Measurements from ENCODE around the gene RNF115. TPM values are rescaled to one million over a fixed set of nuclear protein-coding genes. Genes with fewer than 3 reads are reported as not detected.

RNF115 gene
- total and polyA plus RNA-seq, 2 of the 4 experiments (the other 2 are of a cell fraction) = 13.5 to 22.9 TPM

DNA sequence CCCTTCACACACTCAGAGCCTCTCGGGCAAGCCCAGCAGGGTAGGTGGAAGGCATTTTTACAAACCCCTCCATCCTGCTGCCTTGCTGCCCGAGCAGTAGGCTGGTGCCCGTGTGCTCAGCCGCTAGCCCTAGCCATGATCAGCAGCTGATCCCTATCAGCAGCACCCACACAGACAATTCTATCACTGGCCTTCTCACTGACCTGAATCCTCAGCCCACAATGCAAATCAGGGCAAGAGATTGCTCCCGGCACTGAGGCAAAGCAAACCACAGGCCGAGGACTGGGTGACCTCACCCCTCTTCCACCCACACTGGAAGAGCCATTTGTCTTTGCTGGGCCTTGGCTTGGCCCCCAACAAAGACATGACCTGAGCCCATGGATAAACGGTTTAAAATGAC is 115.8 kb downstream of the RNF115 start:
- in situ Hi-C loops (cut with MboI; ENCODE audit: low sequenced_read_pairs) (no loop called here), intact Hi-C loops (cut with micrococcal nuclease) (no loop called here), dilution Hi-C loops (cut with HindIII; ENCODE audit: low sequenced_read_pairs, unreplicated experiment) (no loop called here)
- no TSS peak for BruUV-seq (replicated peaks)
- Histone ChIP-seq H2BK120ac (ENCODE audit: low read depth, low read length) (peak overlapping the region; percentile 70), H3K9me3 (ENCODE audit: control insufficient read depth, insufficient read depth, low read length) (no peaks in the 10 kb centered on the region), H3K9me1 (ENCODE audit: insufficient read depth, low read length) (peaks cover 15% of the 10 kb centered on the region), H3K9ac (ENCODE audit: low read depth, low read length) (no peak overlapping the region), H4K20me1 (ENCODE audit: insufficient read depth, low read length) (no peaks in the 10 kb centered on the region), H2BK20ac (ENCODE audit: low read depth, low read length) (peak overlapping the region; percentile 13; the same call in 1 of the 2 replicates), H4K5ac (ENCODE audit: low read depth, low read length) (peak overlapping the region; percentile 1; the same call in 1 of the 2 replicates), H3K56ac (ENCODE audit: extremely low read depth, insufficient read depth, low read length) (no peak overlapping the region), H4K91ac (ENCODE audit: insufficient read depth, low read depth, low read length) (peak overlapping the region; percentile 2), H3K27me3 (ENCODE audit: control insufficient read depth, insufficient read depth, low read length) (no peaks in the 10 kb centered on the region), H2BK5ac (ENCODE audit: low read depth, low read length, poor library complexity, severe bottlenecking) (no peak overlapping the region), H3K14ac (replicated peaks; ENCODE audit: low read depth, low read length) (peak overlapping the region; percentile 38), H3K27ac (ENCODE audit: insufficient read depth, low read length) (no peak overlapping the region), H3K36me3 (ENCODE audit: control insufficient read depth, insufficient read depth, low read length) (no peaks in the 10 kb centered on the region), H2BK15ac (ENCODE audit: low read depth, low read length) (peak overlapping the region; percentile 18; the same call in 1 of the 3 replicates), H3K4me3 (ENCODE audit: insufficient read depth, low read depth, low read length) (no peak overlapping the region), H4K8ac (ENCODE audit: low read depth in 2 of 2, low read length in 2 of 2) (peak overlapping the region in 1 of 2 experiments; percentile 65; a peak in 2 of 4 replicates), H3K79me1 (ENCODE audit: low read depth in 1 of 2, low read length in 2 of 2) (no peaks in the 10 kb centered on the region), H2AFZ (replicated peaks; ENCODE audit: low read length, poor library complexity) (peak overlapping the region; percentile 81), H2AK9ac (replicated peaks; ENCODE audit: low read depth, low read length, poor library complexity) (peak overlapping the region; percentile 77), H2AK5ac (ENCODE audit: low read depth, low read length) (peak overlapping the region; percentile 65), H3K23ac (ENCODE audit: low read depth, low read length) (peak overlapping the region; percentile 86), H3K4me1 (ENCODE audit: control insufficient read depth, insufficient read depth, low read length) (peaks cover 17% of the 10 kb centered on the region), H3K4me2 (ENCODE audit: low read depth, low read length) (no peak overlapping the region), H3K18ac (ENCODE audit: low read depth, low read length) (peak overlapping the region; percentile 26; the same call in 1 of the 2 replicates), H3K4ac (ENCODE audit: low read depth, low read length) (peak overlapping the region; percentile 60)
- TF ChIP-seq CEBPB (IDR thresholded peaks at IDR 0.05; ENCODE audit: low read depth, low read length) (no peak), MAFK (IDR thresholded peaks at IDR 0.05; ENCODE audit: low read depth, low read length) (no peak), RCOR1 (IDR thresholded peaks at IDR 0.05; ENCODE audit: insufficient replicate concordance, low read length) (no peak), RFX5 (IDR thresholded peaks at IDR 0.05; ENCODE audit: low read depth, low read length) (no peak), MAZ (IDR thresholded peaks at IDR 0.05; ENCODE audit: borderline replicate concordance, low read depth, low read length) (no peak)
- ChIA-PET CTCF (interaction anchor here (1.9 kb wide), 1 partner anchor 12 kb away, joined by 4 read pairs; no protein-coding TSS in a partner anchor), POLR2A (ENCODE audit: unreplicated experiment) (no interaction called here)
- WGBS, 2 experiments (ENCODE audit: extremely low coverage in 2 of 2, insufficient read length in 1 of 2) = 14% methylated on average over 2 of the region's 7 CpGs; no CpG with 5 or more reads in 1 of the 2 experiments
- peak; percentile 83 for ATAC-seq (ENCODE audit: low read depth)
- peak; percentile 66 for DNase-seq

Data from IMR-90 (cell line).